Testis (tissue), 3 donors: ENCODE data around the gene MOK. TPM values are rescaled to one million over a fixed set of nuclear protein-coding genes. Genes with fewer than 3 reads are reported as not detected.
"Not testable (repeated sequence)": the region's sequence is repeated elsewhere in the genome, so short reads cannot be mapped to it uniquely, and the experiment has no call there.

Experiments used
- DNase-seq: peaks from one replicate; pipeline ENCODE4 v3.0.0-alpha.2; 2019
- H3K27ac ChIP-seq, 2 donors: fragments of 200-600 bp; sonication (generic); one replicate each; pipeline ENCODE4 v1.5.1; 2019
- H3K27me3 ChIP-seq: fragments of 200-600 bp; sonication (generic); one replicate; pipeline ENCODE4 v1.5.1; 2019
- H3K36me3 ChIP-seq: fragments of 200-600 bp; sonication (generic); one replicate; pipeline ENCODE4 v1.5.1; 2017; ENCODE audit warnings: low read depth; ENCODE audit errors: missing control alignments
- H3K4me1 ChIP-seq: fragments of 200-600 bp; sonication (generic); one replicate; pipeline ENCODE4 v1.5.1; 2019
- H3K4me3 ChIP-seq, 2 donors: fragments of 200-600 bp; sonication (generic); one replicate each; pipeline ENCODE4 v1.5.1; 2017 to 2019
- H3K9me3 ChIP-seq: fragments of 200-600 bp; sonication (generic); one replicate; pipeline ENCODE4 v1.5.1; 2017
- CTCF ChIP-seq, 3 experiments: fragments of 450-650 bp in 2 of 3; fragments of 200-600 bp in 1 of 3; sonication (generic) in 1 of 3; IDR thresholded peaks; one replicate each; pipeline ENCODE4 v1.5.1; 2016 to 2019; ENCODE audit warnings: antibody characterized with exemption in 3 of 3, mild to moderate bottlenecking in 2 of 3, moderate library complexity in 1 of 3
- POLR2A ChIP-seq: fragments of 450-650 bp; IDR thresholded peaks from one replicate; pipeline ENCODE4 v1.6.1; 2017; ENCODE audit warnings: antibody characterized with exemption, mild to moderate bottlenecking, moderate library complexity
- WGBS, 2 donors: methylation state at CpG; one replicate each; pipeline ENCODE4 v1.1.5; 2018; 5-methylcytosine and 5-hydroxymethylcytosine counted together
- intact Hi-C: fragments of 100-400 bp; cut with DNase I; formaldehyde crosslinking; loops from one replicate; pipeline ENCODE4 v1.15.1; 2023; ENCODE audit warnings: low total_unique reads
- polyA plus RNA-seq: library from polyadenylated mRNA; stranded (reverse); fragments of 350-450 nt; fragmentation: Illumina TruSeq; extraction: RNeasy Lipid Tissue Mini Kit (QIAGEN cat#74804); gene quantifications from one replicate; pipeline ENCODE4 v1.2.3, GENCODE V29; 2014; ENCODE audit warnings: low read depth, low replicate concordance; ENCODE audit not compliant: insufficient read depth
- total RNA-seq, 2 donors: library from RNA; depleted of rRNA; stranded (reverse); fragments of >200 nt; gene quantifications; one replicate each; pipeline ENCODE4 v1.2.3, GENCODE V29; 2016

The MOK gene
- total and polyA plus RNA-seq, 3 donors from 2014 or later: 157 to 188 (median 171) TPM

- DNase-seq: no peak
- no peaks in the 10 kb centered on the region for H3K36me3 ChIP-seq
- H3K27me3 ChIP-seq: no peaks in the 10 kb centered on the region
- intact Hi-C loops: no loop called here
- TF ChIP-seq CTCF (IDR thresholded peaks at IDR 0.05) (no peak), POLR2A (no peak)
- 63 to 75% methylated on average over 3 of the region's 3 CpGs for WGBS, 2 donors
- no peaks in the 10 kb centered on the region for H3K9me3 ChIP-seq
- no peak overlapping the region for H3K4me3 ChIP-seq
- H3K27ac ChIP-seq: peak overlapping the region; percentile 76 to 84
- H3K4me1 ChIP-seq: peaks cover 3% of the 10 kb centered on the region
Observed at GRCh38 chr14:102303664-102304063, 1.3 kb downstream of the MOK start.

- H3K9me3 ChIP-seq, intact Hi-C loops, DNase-seq, H3K27ac ChIP-seq, H3K36me3 ChIP-seq, H3K27me3 ChIP-seq, H3K4me1 ChIP-seq, H3K4me3 ChIP-seq: not testable (repeated sequence)
- 91 to 92% methylated on average over 12 of the region's 12 CpGs for WGBS, 2 donors
Observed at GRCh38 chr14:102298303-102299070, 6.5 kb downstream of the MOK start.

- 90% methylated on average over 16 to 33 of the region's 33 CpGs for WGBS, 2 donors
- intact Hi-C loops: no loop called here
- no peaks in the 10 kb centered on the region for H3K27me3 ChIP-seq
- H3K36me3 ChIP-seq: no peaks in the 10 kb centered on the region
- no peak overlapping the region for H3K27ac ChIP-seq
- no peaks in the 10 kb centered on the region for H3K9me3 ChIP-seq
- peaks cover 9% of the 10 kb centered on the region for H3K4me1 ChIP-seq
- TF ChIP-seq POLR2A (no peak), CTCF (IDR thresholded peaks at IDR 0.05) (no peak)
- no peak overlapping the region for H3K4me3 ChIP-seq
- no peak for DNase-seq
Observed at GRCh38 chr14:102297436-102298170, 7.4 kb downstream of the MOK start.

GRCh38 chr14:102295270-102295669 lies 9.7 kb downstream of the MOK start:
- H3K27ac ChIP-seq: peak overlapping the region; percentile 78 to 88
- no peak for DNase-seq
- WGBS, 2 donors: 33 to 54% methylated on average over 3 of the region's 3 CpGs
- no peaks in the 10 kb centered on the region for H3K9me3 ChIP-seq
- TF ChIP-seq POLR2A (no peak), CTCF (IDR thresholded peaks at IDR 0.05) (peak in 2 of 3 experiments; percentile 1 to 19)
- H3K4me1 ChIP-seq: peaks cover 9% of the 10 kb centered on the region
- no peak overlapping the region for H3K4me3 ChIP-seq
- intact Hi-C loops: no loop called here
- no peaks in the 10 kb centered on the region for H3K27me3 ChIP-seq
- no peaks in the 10 kb centered on the region for H3K36me3 ChIP-seq

GRCh38 chr14:102293781-102294180 lies 11.2 kb downstream of the MOK start:
- WGBS, 2 donors: 83 to 87% methylated on average over 6 of the region's 6 CpGs
- no peak for DNase-seq
- H3K27ac ChIP-seq: peak overlapping the region in 1 of 2 donors; percentile 88

More at GRCh38 chr14:102293781-102294180, 11.2 kb downstream of the MOK start:
- Histone ChIP-seq H3K27me3 (no peaks in the 10 kb centered on the region), H3K4me1 (peaks cover 6% of the 10 kb centered on the region), H3K4me3 (no peak overlapping the region), H3K9me3 (no peaks in the 10 kb centered on the region), H3K36me3 (no peaks in the 10 kb centered on the region)
- intact Hi-C loops: no loop called here
- TF ChIP-seq POLR2A (no peak), CTCF (IDR thresholded peaks at IDR 0.05) (no peak)
